Smooth muscle cell of the brain vasculature (primary cell): ENCODE data around the gene NUMBL.
"Not testable (repeated sequence)": the region's sequence is repeated elsewhere in the genome, so short reads cannot be mapped to it uniquely, and the experiment has no call there.

ENCODE experiments used
- DNase-seq: peaks from one replicate; pipeline ENCODE4 v3.0.0-alpha.2; 2012; ENCODE audit warnings: low read depth, low spot score

The NUMBL gene

GRCh38 chr19:40632311-40633036 lies 58.0 kb downstream of the NUMBL start:
- DNase-seq, result no peak

DNA sequence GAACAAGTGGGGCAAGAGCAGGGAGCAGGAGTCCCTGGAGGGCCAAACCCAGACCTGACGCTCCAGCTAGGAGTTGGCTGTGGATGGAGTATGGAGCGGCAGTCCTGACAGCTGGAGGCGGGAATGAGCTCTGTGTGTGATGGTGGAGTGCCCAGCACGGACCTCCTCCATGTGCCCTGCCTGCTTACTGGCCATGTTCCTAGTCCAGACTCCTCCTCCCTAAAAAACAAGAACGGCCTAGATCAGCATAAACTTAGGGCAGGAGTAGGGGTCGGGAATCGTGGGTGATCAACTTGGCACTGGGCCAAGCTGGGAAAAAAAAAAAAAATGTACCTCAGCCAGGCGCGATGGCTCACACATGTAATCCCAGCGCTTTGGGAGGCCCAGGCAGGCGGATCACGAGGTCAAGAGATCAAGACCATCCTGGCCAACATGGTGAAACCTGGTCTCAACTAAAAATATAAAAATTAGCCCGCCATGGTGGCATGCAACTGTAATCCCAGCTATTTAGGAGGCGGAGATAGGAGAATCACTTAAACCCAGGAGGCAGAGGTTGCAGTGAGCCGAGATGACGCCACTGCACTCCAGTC lies 59.8 kb downstream of the NUMBL start:
- DNase-seq, result no peak

- DNase-seq, result no peak
These were observed 61.1 kb downstream of the NUMBL start for GRCh38 chr19:40629346-40629745.

DNA sequence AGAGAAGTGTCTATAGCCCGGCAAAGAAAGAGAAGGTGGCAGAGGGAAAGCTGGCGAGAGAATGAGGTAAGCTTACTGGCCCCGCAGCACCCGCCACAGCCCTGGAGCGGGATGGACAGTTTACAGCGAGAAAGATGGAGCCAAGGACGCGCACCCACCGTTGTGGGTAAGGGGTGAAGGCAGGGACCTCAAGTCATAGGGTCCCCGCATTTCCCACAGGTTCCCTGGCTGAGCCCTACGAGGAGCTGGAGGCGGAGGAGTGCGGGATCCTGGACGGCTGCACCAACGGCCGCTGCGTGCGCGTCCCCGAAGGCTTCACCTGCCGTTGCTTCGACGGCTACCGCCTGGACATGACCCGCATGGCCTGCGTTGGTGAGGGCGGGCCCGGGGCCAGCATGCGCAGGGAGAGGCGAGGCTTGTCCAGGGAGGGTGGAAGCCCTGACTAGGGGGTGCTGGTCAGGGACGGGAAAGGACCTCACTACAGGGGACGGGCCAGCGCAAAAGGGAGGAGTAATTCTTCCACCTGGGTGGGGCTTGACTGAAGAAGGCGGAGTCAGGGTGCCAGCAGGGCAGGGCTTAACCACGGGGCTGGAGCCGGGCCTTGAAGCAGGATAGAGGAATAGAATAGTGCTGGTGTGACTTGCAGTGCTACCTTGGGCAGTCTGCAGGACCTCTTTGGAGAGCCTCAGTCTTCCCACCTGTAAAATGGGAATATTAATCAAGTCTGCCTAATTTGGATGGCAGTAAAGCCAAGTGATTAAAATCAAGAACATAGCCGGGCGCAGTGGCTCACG lies 62.8 kb downstream of the NUMBL start:
- DNase-seq, result no peak

DNA sequence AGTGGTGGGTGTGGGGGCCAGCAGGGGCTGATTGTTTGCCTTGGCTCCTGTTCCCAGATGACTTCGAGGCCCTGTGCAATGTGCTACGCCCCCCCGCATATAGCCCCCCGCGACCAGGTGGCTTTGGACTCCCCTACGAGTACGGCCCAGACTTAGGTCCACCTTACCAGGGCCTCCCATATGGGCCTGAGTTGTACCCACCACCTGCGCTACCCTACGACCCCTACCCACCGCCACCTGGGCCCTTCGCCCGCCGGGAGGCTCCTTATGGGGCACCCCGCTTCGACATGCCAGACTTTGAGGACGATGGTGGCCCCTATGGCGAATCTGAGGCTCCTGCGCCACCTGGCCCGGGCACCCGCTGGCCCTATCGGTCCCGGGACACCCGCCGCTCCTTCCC lies 63.5 kb downstream of the NUMBL start:
- no peak for DNase-seq

GRCh38 chr19:40625406-40626120 lies 64.9 kb downstream of the NUMBL start:
- DNase-seq, result no peak

DNA sequence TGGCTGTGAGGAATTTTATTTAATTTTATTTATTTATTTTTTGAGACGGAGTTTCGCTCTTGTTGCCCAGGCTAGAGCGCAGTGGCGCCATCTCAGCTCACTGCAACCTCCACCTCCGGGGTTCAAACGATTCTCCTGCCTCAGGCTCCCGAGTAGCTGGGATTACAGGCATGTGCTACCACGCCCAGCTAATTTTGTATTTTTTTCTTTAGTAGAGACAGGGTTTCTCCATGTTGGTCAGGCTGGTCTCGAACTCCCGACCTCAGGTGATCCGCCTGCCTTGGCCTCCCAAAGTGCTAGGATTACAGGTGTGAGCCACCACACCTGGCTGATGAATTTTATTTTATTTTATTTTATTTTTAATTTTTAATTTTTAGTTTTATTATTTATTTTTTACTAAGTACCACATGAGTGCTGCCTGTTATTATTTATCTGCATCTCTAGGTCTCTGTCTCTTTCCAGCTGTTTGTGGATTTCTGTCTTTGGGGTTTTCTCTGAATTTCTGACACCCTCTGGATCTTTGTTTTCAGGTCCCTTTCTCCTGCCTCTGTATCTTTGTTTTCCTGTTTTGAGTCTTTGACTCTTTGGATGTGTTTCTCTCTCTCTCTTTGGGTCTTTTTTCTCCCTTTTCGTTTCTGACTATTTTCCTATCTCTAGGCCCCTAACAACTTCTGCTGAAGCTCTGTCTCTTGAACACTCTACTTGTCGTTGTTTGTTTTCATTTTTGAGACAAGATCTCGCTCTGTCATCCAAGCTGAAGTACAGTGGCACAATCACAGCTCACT lies 65.9 kb downstream of the NUMBL start:
- not testable (repeated sequence) for DNase-seq

DNA sequence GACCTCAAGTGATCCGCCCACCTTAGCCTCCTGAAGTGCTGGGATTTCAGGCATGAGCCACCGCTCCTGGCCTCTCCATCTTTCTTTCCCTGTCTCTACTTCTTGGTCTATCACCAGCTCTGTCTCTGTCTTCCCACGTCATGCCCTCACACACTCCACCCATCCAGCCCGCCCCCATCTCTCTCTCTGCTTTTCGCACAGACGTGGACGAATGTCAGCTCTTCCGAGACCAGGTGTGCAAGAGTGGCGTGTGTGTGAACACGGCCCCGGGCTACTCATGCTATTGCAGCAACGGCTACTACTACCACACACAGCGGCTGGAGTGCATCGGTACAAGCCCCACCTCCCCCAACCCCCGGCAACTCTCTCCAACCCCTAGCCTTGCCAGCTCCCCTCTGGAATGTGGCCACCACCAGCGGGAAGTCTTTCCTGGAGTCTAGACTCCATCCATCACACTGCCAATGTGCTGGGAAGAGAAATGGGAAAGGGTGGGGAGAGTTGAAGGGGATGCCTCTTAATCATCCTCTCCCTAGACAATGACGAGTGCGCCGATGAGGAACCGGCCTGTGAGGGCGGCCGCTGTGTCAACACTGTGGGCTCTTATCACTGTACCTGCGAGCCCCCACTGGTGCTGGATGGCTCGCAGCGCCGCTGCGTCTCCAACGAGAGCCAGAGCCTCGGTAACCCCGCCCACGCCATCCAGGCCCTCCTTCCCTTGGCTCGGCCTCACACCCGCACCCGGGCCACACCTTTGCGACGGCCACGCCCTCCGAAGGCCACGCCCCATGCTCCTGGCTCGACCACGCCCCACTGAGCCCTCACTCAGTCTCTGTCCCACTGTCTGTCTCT lies 66.8 kb downstream of the NUMBL start:
- no peak for DNase-seq

DNA sequence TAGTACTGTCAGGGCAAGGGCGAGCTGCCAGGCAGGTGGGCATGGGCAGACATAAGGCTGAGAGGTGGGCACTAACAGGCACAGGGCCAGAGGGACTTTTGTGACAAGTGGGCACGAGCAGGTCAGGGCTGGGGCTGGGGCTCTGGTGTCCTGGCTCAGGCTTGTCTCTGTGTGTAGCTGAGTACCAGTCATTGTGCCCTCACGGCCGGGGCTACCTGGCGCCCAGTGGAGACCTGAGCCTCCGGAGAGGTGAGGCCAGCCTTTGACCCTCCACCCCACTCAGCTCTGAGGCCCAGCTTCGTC lies 67.7 kb downstream of the NUMBL start:
- DNase-seq, result no peak

DNA sequence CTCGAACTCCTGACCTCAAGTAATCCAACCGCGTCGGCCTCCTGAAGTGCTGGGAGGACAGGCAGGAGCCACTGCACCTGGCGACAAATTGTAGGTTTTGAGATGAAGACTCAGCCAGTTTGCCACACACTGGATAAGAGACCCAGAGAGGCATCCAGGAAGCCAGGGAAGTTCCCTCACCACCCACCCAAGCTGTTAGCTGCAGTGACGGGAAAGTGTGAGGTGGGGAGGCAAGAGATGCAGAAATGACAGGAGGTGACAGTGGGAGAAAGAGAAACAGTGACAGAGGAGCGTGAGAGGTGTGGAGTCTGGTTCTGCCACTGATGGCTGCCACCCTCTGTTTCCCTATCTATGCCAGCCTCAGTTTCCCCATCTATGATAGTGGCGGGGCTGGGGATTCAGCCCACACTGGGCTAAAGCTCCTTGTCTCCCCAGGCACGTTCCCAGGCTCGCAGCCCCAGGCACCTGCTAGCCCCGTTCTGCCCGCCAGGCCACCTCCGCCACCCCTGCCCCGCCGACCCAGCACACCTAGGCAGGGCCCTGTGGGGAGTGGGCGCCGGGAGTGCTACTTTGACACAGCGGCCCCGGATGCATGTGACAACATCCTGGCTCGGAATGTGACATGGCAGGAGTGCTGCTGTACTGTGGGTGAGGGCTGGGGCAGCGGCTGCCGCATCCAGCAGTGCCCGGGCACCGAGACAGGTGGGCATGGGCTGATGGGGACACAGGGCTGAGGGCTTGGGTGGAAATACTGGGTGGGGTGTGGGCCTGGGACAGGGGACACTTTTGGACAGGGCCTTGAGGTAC lies 68.3 kb downstream of the NUMBL start:
- DNase-seq, result no peak

- DNase-seq, result no peak
These were observed 69.2 kb downstream of the NUMBL start for GRCh38 chr19:40621283-40621682.

- DNase-seq, result no peak
These were observed 70.3 kb downstream of the NUMBL start for GRCh38 chr19:40620161-40620485.

GRCh38 chr19:40619333-40620160 lies 70.9 kb downstream of the NUMBL start:
- DNase-seq, result no peak

DNA sequence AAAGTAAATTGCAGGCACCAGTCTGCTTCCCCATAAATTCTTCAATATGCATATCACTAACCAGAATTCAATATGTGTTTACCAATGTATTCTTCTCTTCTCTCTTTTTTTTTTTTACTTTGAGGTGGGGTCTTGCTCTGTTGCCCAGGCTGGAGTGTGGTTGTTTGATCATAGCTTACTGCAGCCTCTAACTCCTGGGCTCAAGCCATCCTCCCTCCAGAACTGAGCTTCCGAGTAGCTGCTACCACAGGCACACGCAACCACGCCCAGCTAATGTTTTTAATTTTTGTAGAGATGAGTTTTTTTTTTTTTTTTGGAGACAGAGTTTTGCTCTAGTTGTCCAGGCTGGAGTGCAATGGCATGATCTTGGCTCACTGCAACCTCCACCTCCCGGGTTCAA lies 72.5 kb downstream of the NUMBL start:
- no peak for DNase-seq

DNA sequence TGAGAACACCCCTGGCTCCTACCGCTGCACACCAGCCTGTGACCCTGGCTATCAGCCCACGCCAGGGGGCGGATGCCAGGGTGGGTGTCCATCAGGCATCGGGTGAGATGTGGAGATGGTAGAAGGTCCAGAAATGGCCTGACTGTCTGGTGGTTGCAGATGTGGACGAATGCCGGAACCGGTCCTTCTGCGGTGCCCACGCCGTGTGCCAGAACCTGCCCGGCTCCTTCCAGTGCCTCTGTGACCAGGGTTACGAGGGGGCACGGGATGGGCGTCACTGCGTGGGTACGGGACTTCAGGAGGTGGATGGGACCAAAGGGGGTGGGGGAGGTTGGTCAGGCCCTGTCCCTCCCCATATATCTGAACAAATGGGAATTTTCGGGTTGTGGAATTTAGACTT lies 73.5 kb downstream of the NUMBL start:
- DNase-seq, result no peak

DNA sequence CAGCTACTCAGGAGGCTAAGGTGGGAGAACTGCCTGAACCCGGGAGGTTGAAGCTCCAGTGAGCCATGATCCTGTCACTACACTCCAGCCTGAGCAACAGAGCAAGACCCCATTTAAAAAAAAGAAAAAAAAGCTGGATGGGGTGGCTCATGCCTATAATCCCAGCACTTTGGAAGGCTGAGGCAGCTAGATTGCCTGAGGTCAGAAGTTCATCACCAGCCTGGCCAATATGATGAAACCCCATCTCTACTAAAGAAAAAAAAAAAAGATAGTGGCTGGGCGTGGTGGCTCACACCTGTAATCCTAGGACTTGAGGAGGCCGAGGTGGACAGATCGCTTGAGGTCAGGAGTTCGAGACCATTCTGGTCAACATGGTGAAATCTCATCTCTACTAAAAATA lies 74.3 kb downstream of the NUMBL start:
- DNase-seq, result no peak
